HCT116 (cell line): ENCODE data around the gene SLC17A1.

ENCODE experiments used
- EGR1 ChIP-seq: IDR thresholded peaks from 2 replicates; pipeline ENCODE4 v1.6.1; 2012; ENCODE audit warnings: low read depth
- EZH2 ChIP-seq: fragments of 200-600 bp; sonication (generic); IDR thresholded peaks from 2 replicates; pipeline ENCODE4 v1.6.1; 2017; ENCODE audit warnings: antibody characterized with exemption, mixed run types
- EZH2phosphoT487 ChIP-seq: fragments of 200-600 bp; IDR thresholded peaks from 2 replicates; pipeline ENCODE4 v1.6.1; 2018; ENCODE audit warnings: antibody characterized with exemption, borderline replicate concordance
- FOSL1 ChIP-seq: IDR thresholded peaks from 2 replicates; pipeline ENCODE4 v1.6.1; 2012; ENCODE audit warnings: low read depth
- JUND ChIP-seq: IDR thresholded peaks from 2 replicates; pipeline ENCODE4 v1.6.1; 2012
- POLR2A ChIP-seq: IDR thresholded peaks from 2 replicates; pipeline ENCODE4 v1.7.0; 2011; ENCODE audit warnings: borderline replicate concordance; ENCODE audit not compliant: insufficient read depth, insufficient read length; ENCODE audit errors: extremely low read depth
- POLR2AphosphoS5 ChIP-seq: IDR thresholded peaks from 2 replicates; pipeline ENCODE4 v1.6.1; 2011; ENCODE audit warnings: mild to moderate bottlenecking, low read depth, low read length, moderate library complexity
- RAD21 ChIP-seq: IDR thresholded peaks from 2 replicates; pipeline ENCODE4 v1.6.1; 2012; ENCODE audit warnings: low read depth, mild to moderate bottlenecking
- SP1 ChIP-seq: IDR thresholded peaks from 2 replicates; pipeline ENCODE4 v1.6.1; 2012; ENCODE audit warnings: low read depth
- TCF7L2 ChIP-seq: IDR thresholded peaks from 2 replicates; pipeline ENCODE4 v1.7.0; 2011; ENCODE audit warnings: borderline replicate concordance, inconsistent platforms; ENCODE audit not compliant: insufficient read depth, insufficient read length; ENCODE audit errors: extremely low read depth
- YY1 ChIP-seq: IDR thresholded peaks from 2 replicates; pipeline ENCODE4 v1.6.1; 2011; ENCODE audit warnings: low read length, low read depth, moderate library complexity, mild to moderate bottlenecking; ENCODE audit not compliant: insufficient replicate concordance; ENCODE audit errors: extremely low read depth
- TF ChIP-seq, protein P1 (sequence below), 3 experiments: fragments of 200-600 bp in 1 of 3; sonication (generic) in 1 of 3; IDR thresholded peaks in 2 of 3; conservative IDR thresholded peaks in 1 of 3; 2 replicates each; pipeline ENCODE4 v1.5.1; 2012 to 2017; ENCODE audit warnings: low read depth in 2 of 3, low read length in 2 of 3, antibody characterized with exemption in 1 of 3, borderline replicate concordance in 1 of 3, control low read depth in 1 of 3, mild to moderate bottlenecking in 1 of 3, mixed read lengths in 1 of 3, mixed run types in 1 of 3, moderate library complexity in 1 of 3; ENCODE audit not compliant: insufficient read depth in 1 of 3

DNA sequence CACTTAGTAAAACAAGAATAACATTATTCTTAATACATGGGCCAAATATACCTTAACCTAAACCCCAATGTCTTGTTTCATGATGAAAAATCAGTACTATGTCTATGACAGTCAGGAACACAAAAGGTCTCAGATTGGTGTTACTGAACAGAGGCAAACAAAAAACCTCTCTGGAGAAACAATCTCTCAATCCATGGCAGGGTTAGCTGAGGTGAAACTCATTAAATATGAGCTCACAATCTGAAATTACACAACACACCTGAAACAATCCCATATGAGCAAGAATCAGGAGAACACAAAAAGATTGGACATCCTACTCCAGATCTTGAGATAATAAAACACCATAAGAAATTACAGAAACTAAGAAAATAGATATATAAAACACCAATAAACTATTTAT is 83.8 kb downstream of the SLC17A1 start:
- TF ChIP-seq EZH2phosphoT487 (no peak), EZH2 (no peak), SP1 (no peak), POLR2AphosphoS5 (no peak), YY1 (no peak), TCF7L2 (no peak), FOSL1 (no peak), POLR2A (no peak), RAD21 (no peak), JUND (no peak), EGR1 (no peak)
- TF ChIP-seq, protein P1, sequence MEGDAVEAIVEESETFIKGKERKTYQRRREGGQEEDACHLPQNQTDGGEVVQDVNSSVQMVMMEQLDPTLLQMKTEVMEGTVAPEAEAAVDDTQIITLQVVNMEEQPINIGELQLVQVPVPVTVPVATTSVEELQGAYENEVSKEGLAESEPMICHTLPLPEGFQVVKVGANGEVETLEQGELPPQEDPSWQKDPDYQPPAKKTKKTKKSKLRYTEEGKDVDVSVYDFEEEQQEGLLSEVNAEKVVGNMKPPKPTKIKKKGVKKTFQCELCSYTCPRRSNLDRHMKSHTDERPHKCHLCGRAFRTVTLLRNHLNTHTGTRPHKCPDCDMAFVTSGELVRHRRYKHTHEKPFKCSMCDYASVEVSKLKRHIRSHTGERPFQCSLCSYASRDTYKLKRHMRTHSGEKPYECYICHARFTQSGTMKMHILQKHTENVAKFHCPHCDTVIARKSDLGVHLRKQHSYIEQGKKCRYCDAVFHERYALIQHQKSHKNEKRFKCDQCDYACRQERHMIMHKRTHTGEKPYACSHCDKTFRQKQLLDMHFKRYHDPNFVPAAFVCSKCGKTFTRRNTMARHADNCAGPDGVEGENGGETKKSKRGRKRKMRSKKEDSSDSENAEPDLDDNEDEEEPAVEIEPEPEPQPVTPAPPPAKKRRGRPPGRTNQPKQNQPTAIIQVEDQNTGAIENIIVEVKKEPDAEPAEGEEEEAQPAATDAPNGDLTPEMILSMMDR (IDR thresholded peaks at IDR 0.05 in 2 of 3, conservative IDR thresholded peaks at IDR 0.05 in 1 of 3; ENCODE audit: borderline replicate concordance in 1 of 3, insufficient read depth in 1 of 3, low read depth in 2 of 3, low read length in 2 of 3): no peak
